DMS53 treated with DMSO at 0.1 percent for 48 hours (cell line): ENCODE measurements around the gene DOK5.

ENCODE experiments used
- DNase-seq: peaks from one replicate; lab custom pipeline; 2025; ENCODE audit not compliant: unreplicated experiment; lab: John Stamatoyannopoulos, UW

The DOK5 gene

DNA sequence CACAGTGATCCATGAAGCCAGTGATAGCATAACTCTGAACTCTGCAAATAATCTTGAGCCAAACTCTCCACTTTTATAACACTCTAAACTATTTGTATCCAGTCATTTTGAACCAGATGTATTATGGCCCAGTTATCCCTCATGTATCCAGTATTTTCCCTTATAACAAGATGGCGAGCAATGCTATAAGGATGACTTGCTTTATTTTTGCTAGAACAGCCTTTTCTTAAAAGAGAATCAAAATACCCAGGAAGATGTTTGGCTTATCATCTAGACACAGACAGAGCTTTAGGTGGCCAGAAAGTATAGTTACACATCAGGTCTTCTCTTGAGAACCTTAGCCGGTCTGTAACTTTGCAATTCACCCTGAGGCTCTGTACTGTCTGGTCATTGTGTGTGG, 81.0 kb downstream of the DOK5 start:
- DNase-seq, result no peak

DNA sequence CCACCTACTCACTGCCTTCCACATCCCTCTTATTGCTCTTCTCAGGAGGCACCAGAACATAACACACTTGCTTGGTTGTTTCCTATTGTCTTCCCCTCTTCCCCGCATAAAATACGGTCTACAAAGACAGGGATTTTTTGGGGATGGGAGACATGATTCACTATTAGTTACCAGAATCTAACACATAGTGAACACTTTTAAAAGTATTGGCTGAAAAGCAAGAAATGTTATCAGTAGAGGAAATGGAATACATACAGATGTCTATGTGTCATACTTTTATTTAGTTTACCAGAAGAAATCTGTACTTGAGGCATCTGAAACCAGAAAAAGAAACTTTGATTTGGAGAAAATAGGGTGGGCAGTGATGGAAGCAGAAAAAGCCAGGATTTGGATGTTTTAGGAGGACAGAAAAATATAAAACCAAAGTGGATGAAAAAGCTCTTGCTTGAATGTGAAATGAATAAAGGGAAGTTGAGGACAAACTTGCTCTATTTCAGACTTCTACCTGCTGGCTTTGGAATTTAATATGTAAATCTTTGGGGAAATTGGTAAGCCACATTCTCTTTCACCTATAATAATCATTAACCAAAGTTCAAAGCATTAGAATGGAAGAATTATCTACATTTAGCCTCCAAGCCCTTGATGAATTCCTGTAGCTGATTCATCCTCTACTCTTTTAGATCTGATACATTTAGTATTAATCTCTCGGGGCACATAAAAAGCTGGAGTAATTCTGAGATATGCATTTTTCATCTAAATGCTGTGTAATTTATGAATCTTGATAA, 82.6 kb downstream of the DOK5 start:
- DNase-seq, result no peak

DNA sequence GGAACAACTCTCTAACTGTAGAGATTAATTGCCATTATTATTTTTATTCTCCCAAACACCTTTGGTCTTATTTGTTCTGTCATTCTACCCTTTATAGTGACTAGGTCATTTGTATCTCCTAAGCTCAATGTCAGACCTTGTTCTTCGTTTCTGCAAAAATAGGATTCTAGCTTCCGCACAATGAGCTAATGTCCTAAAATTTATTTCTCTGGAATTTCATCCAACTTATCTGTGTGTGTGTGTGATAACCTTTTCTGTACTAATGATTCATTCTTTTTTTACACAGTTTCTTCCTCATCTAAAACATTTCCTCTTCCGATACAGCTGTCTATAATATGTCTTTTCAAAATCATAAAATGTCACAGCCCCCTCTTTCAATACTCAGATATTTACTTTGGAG, 84.5 kb downstream of the DOK5 start:
- no peak for DNase-seq

DNA sequence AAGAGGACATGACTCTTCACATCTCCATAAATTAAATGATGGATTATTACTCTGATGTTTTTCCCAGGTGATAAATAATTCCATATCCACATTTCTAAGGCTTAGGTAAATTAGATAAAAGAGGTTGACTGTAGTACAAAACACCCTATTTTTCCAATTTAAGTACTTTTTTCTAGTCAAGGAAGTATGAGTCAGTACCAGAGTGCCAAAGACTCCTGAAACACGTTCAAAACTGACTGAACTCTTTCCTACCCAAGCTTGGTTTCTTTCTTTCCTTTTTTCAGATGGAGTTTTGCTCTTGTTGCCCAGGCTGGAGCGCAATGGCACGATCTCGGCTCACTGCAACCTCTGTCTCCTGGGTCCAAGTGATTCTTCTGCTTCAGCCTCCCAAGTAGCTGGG, 85.0 kb downstream of the DOK5 start:
- DNase-seq, result no peak

DNA sequence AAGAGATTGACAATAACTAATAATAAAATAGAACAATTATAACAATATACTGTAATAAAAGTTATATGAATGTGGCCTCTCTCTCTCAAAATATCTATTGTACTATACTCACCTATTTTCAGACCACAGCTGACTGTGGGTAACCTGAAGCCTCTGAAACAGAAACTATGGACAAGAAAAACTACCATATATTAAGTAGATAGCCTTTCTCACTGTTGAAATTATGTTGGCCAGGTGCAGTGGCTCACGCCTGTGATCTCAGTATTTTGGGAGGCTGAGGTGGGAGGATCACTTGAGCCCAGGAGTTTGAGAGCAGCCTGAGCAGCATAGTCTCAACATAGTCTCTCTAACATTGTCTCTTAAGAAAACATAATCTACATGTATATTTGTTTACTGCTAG, 89.9 kb downstream of the DOK5 start:
- no peak for DNase-seq

DNA sequence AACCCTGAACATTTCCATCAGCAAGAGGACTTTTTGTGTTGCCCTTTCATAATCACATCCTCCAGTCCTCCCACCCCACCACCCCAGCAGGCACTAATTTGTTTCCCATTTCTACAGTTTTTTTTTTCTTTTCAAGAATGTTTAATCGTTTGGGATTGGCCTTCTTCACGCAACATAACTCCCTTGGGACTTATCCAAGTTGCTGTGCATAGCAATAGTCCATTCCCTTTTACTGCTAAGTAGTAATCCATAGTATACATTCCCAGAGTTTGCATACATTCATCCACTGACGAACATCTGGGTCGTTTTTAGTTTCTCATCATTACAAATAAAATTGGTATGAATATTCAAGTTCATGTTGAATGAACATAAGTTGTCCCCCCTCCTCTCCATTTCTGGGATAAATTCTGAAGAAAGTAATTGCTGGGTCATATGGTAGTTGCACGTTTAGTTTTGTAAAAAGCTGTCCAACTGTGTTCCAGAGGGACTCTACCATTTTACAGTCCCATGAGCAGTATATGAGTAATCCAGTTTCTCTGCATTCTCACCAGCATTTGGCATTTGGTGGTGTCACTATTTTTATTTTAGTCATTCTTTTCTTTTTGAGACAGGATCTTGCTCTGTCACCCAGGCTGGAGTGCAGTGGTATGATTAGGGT, 90.8 kb downstream of the DOK5 start:
- no peak for DNase-seq

DNA sequence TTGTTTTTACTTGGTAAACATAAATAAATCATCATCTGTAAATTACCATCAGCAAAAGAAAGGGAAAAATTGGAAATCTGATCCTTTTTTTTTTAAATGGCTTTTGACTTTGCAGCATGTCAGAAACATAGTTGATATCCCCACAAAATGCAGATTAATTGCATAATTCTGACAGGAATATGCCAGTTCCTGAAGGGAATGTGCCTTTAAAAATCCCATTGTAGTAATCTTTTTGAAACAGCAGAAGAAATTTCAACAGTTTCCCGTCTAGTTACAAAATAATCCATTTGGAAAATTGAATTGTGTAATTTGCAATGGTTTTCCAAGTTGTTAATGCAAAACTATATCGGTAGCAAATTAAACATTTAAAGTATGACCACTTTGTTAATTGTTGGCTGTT, 95.2 kb downstream of the DOK5 start:
- no peak for DNase-seq

DNA sequence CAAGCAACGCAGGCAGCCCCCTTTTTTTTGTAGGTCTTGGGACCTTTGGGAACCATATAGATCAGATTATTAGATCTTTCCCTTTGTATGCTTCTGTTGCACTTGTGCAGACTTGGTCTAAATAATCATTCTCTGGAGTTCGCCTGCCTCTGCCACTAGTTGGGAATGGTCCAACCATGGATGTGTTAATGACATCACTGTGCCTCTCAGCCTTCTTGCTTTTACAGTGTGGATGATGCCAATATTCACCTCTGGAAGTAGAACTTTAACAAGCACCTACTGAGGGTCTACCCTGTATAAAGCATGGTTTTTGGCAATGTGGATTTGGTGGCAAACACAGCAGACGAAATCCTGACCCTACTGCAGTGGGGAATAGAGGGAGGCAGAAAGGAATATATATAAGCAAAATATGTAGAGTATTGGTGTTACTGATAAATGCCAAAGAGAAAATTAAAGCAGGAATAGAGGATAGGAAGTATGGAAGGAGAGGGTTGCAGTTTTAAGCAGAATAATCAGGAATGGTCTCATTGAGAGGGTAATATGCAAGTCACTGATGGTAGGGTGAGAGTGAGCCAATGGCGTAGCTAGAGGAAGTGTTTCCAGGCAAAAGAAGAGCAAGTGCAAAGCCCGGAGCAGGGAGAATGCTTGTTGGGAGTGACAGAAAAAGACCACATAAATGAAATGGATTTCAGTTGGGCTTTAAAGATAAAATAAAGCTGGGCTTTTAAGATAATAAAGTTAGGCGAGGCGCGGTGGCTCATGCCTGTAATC, 97.5 kb downstream of the DOK5 start:
- no peak for DNase-seq

DNA sequence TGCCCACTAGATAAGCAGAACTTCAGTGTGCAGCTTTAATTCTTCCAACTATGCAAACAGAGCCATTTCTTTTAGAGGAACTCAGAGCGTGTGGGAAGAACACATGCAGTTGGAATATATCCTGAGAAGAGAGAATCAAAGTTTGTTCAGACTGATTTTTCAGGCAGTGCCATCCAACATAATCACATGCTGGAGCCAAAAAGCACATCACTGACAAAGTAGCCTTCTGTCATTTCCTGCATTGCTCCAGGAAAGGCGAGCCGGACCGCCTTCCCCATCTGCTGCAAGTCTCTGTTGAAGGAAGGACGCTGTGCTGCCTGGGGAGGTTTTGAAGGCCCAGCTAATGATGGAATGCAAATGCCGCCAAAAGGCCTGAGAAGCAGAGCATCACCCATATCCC, 98.4 kb downstream of the DOK5 start:
- no peak for DNase-seq

DNA sequence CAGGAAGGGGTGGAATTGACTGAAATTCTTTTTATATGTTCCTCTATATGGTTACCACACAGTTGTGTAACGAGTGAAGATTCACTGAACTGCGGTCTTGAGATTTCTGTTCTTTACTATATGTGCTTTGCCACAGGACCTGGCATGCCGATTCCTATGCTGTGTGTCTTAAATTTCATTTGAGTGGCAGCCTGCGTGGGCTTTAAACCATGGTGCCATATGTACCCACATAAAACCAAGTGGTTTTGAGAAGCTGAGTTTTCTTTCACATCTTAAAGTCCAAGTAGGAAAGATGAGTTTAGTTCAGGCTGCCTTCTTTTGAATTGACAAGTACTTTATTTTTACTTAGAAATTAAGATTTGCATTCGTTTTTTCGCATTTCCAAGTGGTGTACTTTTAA, 101.1 kb downstream of the DOK5 start:
- no peak for DNase-seq

DNA sequence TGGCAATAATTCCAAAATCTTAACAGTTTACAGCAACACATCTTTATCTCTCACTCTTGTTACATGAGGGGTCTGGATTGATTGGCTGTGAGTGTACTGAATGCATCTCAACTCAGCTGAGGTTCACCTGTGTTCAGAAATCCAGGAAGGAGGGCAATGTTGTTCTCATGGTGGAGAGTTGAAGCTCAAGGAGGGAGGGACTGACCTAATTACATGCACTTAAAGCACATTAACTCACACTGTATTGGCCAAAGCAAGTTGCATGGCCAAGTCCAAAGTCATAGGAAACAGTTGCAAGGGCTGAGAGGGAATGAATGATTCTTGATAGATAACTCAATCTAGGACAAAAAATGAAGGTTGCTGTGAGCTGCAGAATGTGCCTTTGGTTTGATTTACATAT, 102.2 kb downstream of the DOK5 start:
- no peak for DNase-seq

DNA sequence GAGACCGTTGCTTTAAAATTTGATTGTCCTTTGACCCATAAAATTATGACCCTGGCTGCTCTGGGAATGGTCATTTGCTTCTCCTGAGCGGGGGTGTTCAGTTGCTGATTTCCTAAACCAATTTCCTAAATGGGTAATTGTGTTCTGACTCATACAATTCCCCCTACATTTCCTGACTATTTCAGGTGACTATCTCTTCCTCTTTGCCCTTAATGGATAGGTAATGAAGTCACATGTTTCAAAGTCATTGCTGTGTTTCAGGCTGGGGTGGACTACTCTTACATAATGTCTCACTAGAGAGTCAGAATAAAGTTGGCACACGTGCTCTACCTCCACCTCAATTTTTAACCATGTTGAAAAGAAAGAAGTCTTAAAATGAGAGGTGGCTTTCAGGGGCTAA, 109.8 kb downstream of the DOK5 start:
- DNase-seq, result no peak

DNA sequence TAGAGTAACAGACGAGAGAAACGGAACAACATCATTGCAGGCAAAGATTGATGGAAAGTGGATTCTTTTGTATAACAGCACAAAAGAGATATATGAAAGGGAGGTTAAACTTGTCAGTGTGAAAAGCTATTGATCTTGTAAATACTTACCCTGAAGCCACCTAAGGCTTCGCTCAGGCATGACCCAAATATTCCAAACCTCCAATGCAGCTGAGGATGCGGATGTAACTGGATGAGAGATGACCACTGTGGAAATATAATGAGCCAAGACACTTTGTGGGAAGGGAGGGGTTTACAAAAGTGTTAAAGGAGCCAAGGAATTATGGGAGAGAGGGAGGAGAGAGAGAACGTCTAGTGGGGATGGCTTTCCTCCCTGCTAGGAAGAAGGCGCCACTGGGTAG, 112.0 kb downstream of the DOK5 start:
- no peak for DNase-seq

DNA sequence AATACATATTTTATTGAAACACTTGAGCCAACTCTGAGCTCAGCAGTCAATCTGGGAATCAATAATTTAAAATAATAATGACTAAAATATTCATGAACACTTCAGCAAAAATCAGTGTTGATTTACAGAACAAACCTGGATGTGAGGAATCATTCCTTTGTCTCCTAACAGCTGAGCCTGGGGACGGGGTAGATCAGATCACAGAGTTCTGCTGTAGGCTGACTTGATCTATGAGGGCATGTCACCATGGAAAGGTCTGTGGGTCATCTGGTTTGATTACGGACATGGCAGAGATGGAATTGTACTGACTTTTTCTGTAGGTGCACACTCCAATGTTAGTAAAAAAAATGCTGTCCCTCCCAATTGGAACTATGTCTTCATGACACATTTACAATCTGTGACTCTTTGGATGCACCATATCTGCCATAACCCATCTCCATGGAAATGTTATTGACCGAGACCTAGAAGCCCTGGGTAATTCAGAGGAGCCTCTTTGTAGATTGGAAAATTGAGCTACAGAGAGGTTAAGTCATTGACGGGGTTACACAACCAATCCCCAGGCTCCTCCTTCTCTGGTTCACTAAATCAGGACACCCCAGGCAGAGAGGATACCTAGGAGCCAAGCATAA, 114.1 kb downstream of the DOK5 start:
- DNase-seq, result no peak

DNA sequence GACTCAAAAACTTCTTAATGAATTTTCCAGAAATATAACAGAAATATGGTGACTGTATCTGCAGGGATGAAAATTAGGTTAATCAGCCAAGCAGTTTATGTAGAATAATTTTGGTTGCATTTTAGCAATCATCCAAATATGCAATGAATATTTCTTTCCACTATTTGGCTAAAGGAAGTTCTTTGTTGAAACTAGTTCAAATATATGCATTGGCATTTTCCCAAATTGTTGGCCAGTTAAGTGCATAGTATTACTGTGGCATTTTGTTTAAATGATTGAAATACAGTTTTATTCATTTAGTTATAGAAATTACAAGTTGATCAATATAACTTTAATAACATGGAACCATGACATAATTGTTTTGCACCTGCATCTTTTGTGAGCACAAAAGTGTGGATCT, 115.5 kb downstream of the DOK5 start:
- no peak for DNase-seq

DNA sequence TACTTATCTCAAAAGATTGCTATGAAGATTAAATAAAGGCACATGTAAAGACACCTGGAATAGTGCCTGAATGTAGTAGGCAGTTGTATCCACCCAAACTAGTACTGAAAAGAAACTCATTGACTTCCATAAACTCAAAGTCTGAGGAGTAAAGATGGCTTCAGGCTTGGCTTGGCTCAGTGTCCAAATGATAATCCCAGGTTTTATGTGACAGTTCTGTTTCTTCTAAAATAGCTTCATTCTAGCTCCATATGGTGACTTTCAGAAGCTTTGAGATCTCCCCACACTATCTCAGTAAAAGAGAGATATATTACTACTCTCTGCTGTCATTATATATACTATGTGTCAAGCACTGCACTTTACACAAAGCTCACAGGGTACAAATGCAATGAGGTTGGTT, 121.3 kb downstream of the DOK5 start:
- DNase-seq, result no peak

DNA sequence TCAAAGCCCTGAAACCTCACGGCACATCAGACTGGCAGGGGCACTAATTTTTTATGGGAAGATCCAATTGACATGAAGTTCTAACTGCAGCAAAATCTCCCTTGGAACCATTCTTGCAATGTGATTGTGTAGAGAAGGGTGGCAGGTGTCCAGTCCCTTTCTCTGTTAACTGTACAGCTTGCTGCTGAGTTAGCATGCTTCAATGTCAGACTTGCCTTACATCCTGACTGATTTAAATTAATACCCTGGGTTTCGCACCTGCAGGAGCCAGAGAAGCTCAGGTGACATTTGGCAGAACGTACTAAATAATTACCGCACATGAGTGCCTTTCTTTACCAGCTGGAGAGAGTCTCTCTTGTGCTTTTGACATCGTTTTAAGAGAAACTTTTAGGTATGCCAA, 123.0 kb downstream of the DOK5 start:
- DNase-seq, result no peak

DNA sequence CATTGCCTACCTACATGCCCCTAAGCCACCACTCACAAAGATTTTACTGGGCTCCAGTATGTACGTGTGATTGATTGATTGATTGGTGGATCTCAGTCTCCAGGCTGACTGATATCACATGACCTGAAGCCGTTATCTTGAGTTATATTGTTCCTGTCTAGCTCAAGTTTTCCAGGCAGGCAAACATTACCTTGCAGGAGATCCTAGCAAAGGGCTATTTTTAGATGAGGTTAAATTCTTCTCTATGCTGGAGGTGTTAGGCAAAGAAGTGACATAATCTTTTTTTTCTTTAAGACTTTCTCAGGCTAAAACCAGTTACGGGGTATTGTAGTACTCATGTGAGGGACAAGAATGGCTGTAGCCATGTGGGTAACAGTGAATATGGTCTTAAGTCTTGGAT, 125.2 kb downstream of the DOK5 start:
- no peak for DNase-seq

DNA sequence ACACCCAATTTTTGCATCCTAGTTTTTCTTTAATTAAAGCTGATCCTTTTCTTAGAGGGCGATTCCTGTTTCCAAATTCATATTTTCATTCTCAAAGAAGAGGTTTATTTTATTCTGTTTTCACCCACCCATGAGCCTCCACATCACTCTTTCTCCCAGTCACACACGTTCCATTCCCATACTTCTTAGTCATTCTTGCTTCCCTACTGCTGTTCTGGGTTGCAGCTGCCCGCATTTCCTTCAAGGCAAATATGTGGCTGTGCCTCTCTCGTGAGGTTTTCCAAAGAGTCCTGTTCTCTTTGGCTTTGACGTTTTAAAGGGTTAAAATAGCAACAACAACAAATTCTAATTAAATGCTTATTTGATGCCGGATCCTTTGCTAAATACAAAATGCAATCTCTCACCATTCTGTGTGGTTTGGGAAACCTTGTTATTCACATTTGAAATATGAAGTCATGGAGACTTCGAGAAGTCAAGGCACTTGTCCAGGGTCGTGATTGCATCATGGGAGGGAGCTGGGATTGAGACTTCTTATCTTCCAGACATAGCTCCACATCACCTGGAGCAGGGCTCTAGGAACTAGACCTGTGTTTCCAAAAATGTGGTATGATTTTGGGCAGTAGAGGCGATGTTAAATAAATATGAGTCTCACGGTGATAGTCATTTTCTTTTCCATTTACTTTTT, 126.6 kb downstream of the DOK5 start:
- no peak for DNase-seq

DNA sequence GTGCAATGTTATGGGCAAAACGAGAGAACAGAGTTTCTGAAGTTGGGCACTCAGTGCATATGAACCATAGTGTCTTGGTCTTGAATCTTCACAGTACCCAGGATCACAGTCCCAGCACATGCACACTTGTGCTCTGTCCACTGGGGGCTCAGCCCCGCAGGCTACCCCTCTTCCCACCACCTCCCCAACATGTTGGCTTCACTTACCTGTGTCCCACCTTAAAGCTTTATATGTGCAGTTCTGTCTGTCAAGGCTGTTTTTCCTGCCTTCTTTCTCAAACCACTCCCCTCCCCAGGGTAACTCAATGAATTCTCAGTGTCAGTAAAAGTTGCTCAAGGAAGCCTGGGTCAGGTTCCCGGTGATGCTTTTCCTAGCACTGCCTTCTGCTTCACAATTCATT, 129.9 kb downstream of the DOK5 start:
- no peak for DNase-seq

DNA sequence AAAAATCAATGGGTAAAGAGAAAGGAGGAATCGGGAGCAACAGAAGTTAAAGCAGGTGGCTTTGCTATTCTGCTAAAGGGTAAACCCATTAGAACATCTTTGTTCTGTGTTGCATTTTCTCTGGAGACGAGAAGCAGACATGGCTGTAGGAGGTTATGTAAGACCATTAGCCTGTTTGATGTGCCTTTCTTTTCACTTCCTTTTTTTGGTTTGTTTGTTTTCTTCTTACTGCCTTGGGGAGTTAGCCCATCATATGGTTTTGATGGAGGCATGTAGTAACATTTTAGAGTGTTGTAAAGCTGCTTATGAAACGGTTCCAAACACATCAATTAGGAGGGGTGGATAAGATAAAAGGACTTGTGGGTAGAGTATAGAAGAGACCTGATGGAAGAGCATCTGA, 131.0 kb downstream of the DOK5 start:
- DNase-seq, result no peak
